WI38 (cell line): Measurements from ENCODE around the gene RETREG3.
"Not testable (repeated sequence)": the region's sequence is repeated elsewhere in the genome, so short reads cannot be mapped to it uniquely, and the experiment has no call there.

Experiments used
- H3K4me3 ChIP-seq: 2 replicates; pipeline ENCODE4 v1.5.1; 2011; ENCODE audit warnings: low read depth, mild to moderate bottlenecking, control low read depth, low read length
- TF ChIP-seq, protein P1 (sequence below): IDR thresholded peaks from 2 replicates; pipeline ENCODE4 v1.5.1; 2012; ENCODE audit warnings: low read depth, mild to moderate bottlenecking, control low read depth, low read length

RETREG3 gene

DNA sequence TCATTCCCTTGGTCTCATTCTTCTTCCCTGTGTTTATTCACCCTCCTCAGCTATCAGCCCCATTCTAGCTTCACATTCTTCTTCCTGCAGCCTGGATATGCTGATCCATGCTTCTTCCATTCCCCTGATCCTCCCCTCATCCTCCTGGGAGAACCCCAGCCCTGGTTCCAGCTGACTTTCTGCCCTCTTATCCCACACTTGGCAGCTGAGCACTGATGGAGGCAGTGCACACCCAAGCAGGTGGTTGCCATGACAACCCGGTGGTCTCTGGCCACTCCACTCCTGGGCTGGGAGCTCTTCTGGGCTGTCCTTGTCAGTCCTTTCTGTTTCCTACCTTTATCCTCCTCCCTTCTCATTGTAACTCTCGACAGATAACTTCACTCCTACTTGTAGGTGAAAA lies 33.2 kb upstream of the RETREG3 start:
- TF ChIP-seq, protein P1, sequence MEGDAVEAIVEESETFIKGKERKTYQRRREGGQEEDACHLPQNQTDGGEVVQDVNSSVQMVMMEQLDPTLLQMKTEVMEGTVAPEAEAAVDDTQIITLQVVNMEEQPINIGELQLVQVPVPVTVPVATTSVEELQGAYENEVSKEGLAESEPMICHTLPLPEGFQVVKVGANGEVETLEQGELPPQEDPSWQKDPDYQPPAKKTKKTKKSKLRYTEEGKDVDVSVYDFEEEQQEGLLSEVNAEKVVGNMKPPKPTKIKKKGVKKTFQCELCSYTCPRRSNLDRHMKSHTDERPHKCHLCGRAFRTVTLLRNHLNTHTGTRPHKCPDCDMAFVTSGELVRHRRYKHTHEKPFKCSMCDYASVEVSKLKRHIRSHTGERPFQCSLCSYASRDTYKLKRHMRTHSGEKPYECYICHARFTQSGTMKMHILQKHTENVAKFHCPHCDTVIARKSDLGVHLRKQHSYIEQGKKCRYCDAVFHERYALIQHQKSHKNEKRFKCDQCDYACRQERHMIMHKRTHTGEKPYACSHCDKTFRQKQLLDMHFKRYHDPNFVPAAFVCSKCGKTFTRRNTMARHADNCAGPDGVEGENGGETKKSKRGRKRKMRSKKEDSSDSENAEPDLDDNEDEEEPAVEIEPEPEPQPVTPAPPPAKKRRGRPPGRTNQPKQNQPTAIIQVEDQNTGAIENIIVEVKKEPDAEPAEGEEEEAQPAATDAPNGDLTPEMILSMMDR = no peak
- no peak overlapping the region for H3K4me3 ChIP-seq

DNA sequence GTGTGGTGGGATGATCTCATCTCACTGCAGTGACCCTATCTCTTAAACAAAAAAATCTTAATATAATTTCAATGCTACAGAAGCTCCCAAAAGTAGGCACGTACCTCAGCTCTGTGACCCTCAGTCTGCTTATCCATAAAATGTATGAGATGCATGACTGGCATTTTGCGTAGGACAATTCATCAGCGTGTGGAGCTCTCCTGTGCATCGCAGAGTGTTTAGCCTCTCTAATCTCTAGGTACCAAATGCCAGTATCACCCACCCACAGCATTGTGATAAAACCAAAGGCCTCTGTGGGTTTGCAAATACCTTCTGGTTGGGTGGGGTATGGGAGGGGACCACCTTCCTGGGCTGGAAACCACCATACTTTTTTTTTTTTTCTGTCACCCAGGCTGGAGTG lies 30.9 kb upstream of the RETREG3 start:
- TF ChIP-seq, protein P1 = no peak
- H3K4me3 ChIP-seq = no peak overlapping the region

DNA sequence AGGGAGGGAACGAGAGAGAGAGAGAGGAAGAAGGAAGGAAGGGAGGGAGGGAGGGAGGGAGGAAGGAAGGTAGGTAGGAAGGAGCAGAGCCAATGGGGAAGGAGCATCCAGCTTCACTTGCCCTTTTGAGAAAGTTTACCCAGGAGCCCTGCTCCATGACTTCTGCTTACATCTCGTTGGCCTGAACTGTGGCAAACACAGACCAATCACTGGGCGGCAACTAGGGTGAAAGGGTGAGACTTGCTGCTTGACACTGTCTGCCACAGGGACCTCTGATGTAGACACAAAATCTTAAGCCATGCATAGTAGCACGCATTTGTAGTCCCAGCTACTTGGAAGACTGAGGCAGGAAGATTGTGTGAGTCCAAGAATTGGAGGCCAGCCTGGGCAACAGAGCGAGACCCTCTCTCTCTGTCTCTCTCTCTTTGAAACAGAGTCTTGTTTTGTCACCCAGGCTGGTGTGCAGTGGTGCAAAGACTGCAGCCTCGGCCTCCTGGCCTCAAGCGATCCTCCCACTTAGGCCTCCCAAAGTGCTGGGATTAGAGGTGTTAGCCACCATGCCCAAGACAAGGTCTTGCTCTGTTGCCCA lies 30.4 kb upstream of the RETREG3 start:
- TF ChIP-seq, protein P1 = no peak
- H3K4me3 ChIP-seq = no peak overlapping the region

DNA sequence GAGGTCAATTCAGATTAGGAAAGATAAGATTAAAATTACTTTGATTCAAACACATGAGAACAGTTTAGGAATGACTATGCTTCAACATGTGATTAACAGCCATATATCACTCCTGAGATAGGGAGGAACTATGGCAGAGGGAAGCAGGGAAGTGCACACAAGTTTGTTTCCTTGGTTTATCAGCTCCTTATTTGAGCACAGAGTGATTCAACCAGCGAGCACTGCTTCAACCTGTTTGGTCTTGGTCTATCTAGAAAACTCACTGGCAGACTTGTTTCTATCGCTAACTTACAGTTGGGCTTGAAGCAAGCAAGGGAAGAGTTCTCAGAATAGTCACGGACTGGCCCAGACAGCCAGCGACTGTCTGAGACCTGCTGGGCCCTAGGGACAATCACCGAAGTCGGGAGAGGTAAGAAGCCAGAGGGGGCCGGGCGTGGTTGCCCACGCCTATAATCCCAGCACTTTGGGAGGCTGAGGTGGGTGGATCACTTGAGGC lies 23.8 kb upstream of the RETREG3 start:
- TF ChIP-seq, protein P1 = no peak
- H3K4me3 ChIP-seq = no peak overlapping the region

DNA sequence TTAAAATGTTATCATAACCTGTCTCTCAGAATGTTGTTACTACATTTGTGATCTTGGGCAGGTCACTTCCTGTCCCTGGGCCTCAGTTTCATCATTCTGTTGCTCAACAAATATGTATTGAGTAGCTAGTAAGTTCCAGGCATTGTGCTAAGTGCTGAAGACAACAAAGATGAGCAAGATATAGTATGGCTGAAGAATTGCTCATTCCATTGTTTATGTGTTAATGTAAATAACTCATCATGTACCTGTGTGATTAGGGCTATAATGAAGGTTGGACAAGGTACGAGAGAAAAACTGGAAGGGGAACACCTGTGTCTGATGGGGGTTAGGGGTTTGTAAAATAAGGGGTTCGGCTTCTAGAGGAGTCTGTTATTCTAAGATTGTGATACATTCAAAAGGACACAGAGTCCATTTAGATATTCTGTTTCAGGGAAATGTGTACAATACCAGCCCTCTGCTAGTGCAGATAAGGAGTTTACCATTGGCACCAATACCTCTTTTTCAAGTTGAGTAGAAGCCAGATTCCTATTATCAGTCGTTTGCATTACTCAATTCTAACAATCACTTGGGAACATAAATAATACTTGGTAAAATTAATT lies 20.3 kb upstream of the RETREG3 start:
- TF ChIP-seq, protein P1 = no peak
- H3K4me3 ChIP-seq = no peak overlapping the region

DNA sequence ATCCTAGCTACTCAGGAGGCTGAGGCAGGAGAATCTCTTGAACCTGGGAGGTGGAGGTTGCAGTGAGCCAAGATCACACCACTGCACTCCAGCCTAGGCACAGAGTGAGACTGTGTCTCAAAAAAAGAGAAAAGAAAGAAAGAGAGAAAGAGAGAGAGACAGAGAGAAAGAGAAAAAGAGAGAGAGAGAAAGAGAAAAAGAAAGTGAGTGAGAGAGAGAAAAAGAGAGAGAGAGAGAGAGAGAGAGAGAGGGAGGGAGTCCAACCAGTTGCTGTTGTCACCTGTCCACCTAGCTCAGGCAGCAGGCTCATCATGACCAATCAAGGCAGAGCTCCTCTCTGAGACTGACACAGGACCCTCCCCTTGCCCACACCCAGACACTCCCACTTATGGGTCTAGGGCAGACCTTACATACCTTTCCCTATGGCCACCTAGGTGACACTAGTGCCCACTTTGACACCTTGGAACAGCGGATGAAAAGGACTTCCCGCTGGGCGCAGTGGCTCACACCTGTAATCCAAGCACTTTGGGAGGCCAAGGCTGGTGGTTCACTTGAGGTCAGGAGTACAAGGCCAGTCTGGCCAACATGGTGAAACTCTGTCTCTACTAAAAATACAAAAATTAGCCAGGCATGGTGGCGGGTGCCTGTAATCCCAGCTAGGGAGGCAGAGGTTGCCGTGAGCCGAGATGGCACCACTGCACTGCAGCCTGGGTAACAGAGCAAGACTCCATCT lies 18.0 kb upstream of the RETREG3 start:
- not testable (repeated sequence) for H3K4me3 ChIP-seq

DNA sequence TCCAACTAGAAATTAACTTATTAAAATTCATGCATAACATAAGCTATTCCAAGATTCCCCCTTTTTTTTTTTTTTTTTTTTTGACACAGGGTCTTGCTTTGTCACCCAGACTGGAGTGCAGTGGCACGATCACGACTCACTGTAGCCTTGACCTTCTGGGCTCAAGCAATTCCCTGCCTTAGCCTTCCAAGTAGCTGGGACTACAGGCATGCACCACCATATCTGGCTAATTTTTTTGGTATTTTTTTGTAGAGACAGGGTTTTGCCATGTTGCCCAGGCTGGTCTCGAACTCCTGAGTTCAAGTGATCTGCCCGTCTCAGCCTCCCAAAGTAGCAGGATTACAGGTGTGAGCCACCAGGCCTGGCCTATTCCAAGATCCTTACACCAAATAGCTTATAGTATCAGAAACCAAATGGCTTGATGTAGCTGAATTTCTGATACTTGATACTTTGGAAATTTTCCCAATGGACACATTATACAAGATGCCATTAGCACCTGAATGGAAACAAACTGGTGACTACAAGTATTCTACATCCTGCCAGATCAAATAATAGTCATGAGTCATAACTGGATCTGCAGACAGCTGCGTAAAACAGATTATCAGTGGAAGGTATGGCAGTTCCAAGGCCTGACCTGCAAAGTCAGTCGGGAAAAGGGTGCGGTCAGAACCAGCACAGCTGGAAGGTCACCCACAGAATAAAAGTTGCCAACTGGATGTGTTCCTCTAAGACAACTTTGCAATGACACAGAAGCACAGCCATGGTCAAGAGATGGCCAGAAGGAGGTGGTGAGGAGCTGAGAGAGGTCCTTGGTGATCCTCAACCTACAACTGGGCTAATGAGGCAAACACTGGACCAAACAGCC lies 14.8 kb upstream of the RETREG3 start:
- TF ChIP-seq, protein P1 = no peak
- H3K4me3 ChIP-seq = no peak overlapping the region
